HG03139 (cell line): ENCODE data around the gene ADAMTS13.

Source experiments
- ATAC-seq: cut with Tn5 transposase; IDR thresholded peaks from one replicate; pipeline ENCODE4 v1.9.1; 2021; ENCODE audit not compliant: unreplicated experiment

The ADAMTS13 gene

GRCh38 chr9:133452562-133452961 lies 30.4 kb downstream of the ADAMTS13 start:
- no peak for ATAC-seq

- no peak for ATAC-seq
These were observed 31.5 kb downstream of the ADAMTS13 start for GRCh38 chr9:133453651-133454050.

DNA sequence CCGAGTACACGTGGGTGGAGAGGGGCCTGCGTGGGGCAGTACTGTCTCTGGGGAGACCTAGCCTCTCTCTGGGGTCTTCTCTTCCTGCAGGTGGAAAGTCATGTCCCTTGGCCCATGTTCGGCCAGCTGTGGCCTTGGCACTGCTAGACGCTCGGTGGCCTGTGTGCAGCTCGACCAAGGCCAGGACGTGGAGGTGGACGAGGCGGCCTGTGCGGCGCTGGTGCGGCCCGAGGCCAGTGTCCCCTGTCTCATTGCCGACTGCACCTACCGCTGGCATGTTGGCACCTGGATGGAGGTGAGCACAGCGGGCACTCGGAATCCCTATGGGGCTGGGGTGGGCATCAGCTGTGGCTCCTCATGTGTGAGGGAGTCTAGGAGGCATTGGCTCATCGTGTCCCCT lies 32.2 kb downstream of the ADAMTS13 start:
- no peak for ATAC-seq

DNA sequence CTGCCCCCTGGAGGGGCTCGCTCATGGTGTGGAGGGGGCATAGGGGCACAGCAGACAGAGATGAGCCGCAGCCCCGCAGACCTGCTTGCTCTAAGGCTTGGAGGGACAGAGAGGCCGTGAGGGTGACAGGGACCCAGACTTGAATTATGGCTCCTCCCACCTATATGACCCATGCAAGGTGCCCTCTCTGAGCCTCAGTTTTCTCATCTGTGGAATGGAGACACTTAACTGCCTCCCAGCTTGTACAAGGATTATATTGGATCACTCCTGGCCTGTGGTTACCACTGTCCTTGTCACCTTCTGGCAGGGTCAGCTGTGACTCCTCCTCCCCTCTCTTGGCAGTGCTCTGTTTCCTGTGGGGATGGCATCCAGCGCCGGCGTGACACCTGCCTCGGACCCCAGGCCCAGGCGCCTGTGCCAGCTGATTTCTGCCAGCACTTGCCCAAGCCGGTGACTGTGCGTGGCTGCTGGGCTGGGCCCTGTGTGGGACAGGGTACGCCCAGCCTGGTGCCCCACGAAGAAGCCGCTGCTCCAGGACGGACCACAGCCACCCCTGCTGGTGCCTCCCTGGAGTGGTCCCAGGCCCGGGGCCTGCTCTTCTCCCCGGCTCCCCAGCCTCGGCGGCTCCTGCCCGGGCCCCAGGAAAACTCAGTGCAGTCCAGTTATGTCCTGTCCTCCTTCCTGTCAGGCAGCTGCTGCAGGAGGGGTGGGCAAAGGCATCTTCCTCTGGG lies 32.9 kb downstream of the ADAMTS13 start:
- no peak for ATAC-seq

- ATAC-seq, result no peak
These were observed 33.8 kb downstream of the ADAMTS13 start for GRCh38 chr9:133455936-133456335.

DNA sequence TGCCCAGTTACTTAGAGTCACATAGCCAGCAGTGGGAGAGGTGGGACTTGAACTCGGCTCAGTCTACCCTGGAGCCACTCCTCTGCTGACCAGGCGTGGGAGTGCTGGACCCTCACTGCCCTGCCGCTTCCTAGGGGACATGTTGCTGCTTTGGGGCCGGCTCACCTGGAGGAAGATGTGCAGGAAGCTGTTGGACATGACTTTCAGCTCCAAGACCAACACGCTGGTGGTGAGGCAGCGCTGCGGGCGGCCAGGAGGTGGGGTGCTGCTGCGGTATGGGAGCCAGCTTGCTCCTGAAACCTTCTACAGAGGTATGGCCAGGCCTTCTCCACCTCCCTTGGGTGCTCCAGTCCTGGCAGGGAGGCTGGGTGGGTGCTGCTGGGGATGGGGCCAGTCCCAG lies 34.2 kb downstream of the ADAMTS13 start:
- ATAC-seq, result no peak

DNA sequence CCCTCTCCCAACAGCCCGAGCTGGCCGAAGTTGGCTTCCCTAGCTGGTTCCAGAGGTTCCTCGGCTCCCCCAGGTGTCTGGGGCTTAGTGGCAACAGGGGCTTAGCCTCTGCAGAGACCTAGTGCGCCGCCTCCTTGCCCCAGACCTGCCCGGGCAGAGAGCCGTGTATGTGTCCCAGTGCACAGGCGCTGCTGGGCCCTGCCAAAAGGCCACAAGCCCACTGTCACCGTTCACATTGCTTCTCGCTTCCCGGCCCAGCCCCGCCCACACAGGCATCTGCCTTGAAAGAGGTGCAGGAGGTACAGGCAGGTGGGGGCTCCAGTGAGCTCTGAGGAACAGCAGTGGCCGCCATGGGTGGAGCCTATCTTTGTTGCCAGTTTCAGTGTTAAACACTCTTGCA lies 35.1 kb downstream of the ADAMTS13 start:
- ATAC-seq, result no peak

- ATAC-seq, result no peak
These were observed 35.6 kb downstream of the ADAMTS13 start for GRCh38 chr9:133457748-133458147.

DNA sequence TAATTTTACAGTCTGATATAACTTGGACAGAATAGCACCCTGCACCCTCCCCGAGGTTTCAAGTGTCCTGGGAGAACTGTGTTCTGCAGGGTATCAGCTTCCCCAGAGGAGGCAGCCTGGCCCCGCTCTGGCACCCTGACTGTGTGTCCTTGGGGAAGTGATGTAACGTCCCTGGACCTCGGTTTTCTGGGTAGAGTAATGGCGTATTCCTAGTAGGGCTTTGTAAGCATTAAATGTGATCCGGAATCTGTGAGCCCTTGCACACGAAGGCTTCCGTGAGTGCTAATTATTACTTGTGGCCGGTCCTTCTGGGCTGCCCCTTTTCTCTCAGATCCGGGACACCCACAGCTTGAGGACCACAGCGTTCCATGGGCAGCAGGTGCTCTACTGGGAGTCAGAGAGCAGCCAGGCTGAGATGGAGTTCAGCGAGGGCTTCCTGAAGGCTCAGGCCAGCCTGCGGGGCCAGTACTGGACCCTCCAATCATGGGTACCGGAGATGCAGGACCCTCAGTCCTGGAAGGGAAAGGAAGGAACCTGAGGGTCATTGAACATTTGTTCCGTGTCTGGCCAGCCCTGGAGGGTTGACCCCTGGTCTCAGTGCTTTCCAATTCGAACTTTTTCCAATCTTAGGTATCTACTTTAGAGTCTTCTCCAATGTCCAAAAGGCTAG lies 36.6 kb downstream of the ADAMTS13 start:
- ATAC-seq, result no peak

DNA sequence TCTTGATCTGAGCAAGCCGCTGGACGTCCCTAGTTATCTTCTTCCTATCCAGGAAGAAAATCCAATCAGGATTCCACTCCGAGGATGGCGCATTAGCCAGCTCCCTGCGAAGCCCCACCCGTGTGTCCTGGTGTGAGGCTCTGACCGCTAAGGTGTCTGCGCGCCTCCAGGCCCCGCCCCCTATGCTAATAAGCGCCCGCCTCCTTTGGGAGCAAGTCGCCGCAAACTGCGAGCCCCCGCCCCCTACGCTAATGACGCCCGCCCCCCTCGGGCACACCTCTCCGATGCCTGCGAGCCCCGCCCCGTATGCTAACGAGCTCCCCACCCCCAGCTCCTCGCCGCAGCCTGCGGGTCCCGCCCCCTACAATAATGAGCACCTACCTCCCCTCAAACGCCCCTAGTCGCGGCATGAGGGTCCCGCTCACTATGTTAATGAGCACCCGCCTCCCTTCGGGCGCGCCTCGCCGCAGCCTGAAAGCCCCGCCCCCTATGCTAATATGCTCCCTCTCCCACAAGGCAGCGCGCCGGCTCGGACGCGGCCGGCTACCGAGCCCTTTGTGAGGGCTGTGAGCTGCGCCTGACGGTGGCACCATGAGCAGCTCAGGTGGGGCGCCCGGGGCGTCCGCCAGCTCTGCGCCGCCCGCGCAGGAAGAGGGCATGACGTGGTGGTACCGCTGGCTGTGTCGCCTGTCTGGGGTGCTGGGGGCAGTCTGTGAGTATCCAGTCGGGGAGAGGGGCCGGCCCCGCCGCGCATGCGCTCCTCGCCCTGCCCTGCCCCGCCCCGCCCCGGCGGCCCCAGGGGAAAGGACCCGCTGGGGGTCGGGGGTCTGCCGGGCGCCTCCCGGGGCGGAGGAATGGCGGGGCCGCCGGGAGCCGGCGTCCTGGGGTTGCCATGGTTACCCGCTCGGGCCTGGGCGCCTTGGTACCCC lies 37.6 kb downstream of the ADAMTS13 start, which contains the start of gene CACFD1:
Gene CACFD1 (plus strand): TSS at position 503 of the 929 bp plus-strand sequence. CDS start 89 bp downstream, at position 592.
- ATAC-seq, result peak; percentile 64

DNA sequence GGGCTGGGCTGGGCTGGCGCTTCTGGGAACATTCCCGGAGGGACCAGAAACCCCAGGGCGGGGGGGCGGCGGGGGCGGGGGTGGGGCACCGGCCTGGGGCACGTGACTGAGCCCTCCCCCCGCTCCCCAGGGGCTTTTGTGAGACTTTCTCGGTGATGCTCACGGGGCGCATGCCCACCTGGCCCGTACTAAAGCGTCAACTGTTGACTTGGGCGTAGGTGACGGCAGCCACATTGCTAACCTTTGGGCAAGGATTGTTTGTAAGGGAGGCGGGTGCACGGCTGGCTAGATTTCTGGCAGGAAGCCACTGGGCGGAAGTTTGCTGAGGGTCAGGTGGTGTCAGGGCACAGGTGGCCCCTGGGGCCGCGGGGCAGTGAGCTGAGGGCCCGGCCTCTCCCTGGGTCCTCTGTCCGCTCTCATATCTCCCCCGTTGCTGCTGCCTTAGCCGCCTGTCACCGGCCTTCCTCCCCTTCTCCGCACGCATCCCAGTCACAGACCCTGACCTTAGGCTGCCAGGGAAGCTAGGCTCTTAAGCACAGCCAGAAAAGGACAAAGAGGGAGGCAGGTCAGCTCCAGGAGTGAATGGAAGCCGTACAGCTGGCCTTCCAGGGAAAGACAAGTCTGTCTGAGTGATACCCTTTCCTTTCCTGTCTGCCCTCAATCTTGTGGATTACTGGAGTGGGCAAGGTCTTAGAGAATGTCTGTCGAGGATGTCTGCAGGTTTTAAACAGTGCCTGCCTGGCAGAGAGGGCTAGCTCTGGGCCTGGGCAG lies 38.4 kb downstream of the ADAMTS13 start:
- ATAC-seq, result peak; percentile 18

DNA sequence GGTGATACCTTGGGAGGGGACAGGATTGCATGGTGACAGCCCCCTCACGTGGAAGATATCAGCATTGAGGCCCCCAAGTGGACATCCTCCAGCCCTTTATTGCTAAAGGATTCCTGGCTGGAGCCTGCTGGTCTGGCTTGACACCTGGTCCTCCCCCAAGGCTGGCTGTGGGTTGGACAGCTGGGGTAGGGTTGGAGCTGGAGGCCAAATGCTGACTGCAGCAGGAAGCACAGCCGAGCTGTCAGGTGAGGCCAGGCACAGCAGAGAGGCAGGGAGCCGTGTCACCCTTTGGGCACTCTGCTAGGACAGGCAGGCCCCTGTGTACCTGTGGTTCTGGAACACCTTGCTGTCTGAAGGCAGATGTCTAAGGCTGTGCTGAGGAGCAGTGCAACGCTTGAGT lies 39.8 kb downstream of the ADAMTS13 start:
- ATAC-seq, result no peak

DNA sequence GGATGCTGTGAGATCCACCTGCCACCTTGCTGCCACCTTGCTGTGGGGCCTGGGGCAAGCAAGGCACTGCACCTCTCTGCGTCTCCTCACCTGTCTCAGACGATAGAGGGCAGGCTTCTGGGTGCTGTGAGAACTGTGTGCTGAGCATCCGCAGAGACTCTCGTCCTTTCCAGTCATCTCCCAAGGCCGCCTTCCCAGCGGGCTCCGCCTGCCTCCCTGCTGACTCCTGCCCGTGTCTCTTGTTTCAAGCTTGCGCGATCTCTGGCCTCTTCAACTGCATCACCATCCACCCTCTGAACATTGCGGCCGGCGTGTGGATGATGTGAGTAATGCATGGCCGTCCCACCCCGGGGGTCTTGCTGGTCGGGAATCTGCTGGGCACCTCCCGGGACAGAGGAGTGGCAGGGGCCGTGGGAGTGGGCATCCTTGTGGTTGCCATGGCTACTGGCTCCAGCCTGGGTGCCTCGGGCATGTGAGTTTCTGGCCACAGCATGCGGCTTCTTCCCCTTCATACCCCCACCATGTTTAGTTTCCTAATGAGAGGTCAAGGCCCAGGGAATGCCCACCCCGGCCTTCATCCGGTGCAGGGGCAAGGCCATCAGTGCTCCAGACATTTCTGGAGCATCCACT lies 41.2 kb downstream of the ADAMTS13 start:
- no peak for ATAC-seq

GRCh38 chr9:133463864-133464615 lies 41.9 kb downstream of the ADAMTS13 start:
- ATAC-seq, result no peak

GRCh38 chr9:133464638-133465037 lies 42.5 kb downstream of the ADAMTS13 start:
- no peak for ATAC-seq

DNA sequence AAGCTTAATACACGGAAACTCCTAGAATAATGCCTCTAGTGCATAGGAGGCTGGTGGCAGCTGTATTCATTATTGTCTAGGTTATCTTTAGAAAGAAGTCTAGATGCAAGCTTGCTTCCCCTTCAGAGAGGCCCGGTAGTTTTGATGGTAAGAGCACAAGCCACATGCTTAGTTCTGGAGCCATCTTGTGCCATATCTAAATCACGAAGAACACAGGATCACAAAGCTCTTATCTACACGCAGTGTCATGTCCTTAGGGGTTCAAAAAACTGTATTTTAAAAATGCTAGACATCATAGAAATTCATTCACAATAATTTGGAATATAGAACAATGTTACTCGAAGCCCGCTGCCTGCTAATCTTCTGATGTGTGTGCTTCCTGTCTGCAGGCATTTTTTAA lies 43.8 kb downstream of the ADAMTS13 start:
- ATAC-seq, result no peak

GRCh38 chr9:133467101-133467500 lies 44.9 kb downstream of the ADAMTS13 start:
- ATAC-seq, result no peak

GRCh38 chr9:133468374-133468773 lies 46.2 kb downstream of the ADAMTS13 start:
- ATAC-seq, result no peak

DNA sequence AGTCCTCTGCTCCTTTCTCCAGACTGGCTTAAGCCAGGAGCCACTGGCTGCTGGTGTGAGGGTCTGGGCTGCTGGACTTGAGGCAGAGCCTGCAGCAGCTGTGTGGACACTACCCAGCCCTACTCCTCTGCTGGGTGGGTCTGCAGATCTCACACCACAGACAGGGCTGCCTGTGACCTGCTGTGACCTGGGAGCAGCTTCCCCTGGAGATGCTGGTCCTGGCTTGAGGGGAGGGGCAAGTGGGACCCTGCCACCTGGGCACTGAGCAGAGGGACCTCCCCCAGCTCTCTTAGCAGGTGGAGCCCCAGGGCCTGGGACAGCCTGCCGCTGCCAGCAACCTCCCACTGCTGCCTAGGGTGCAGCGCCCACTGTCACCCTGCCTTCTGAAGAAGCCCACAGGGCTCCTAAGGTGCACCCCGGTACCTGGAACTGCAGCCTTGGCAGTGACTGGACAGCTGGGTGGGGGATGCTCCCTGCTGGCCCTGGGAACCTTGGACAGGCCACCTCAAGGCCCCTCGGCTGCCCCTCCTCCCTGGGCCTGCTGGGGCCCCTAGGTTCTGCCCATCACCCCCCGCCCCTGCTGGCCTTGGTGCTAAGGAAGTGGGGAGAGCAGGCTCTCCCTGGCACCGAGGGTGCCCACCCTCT lies 46.7 kb downstream of the ADAMTS13 start:
- ATAC-seq, result no peak
